ENCODE measurements around the gene ZEB2.

GRCh38 chr2:144383571-144384100 is 136.3 kb downstream of the ZEB2 start:
- no peak for TF ChIP-seq CTCF (IDR thresholded peaks at IDR 0.05)
- TF ChIP-seq POLR2AphosphoS5 (IDR thresholded peaks at IDR 0.05; ENCODE audit: low read depth, low read length), result no peak

Data from Panc1 (cell line).